NK-92 (cell line): Measurements from ENCODE around the gene SPON1.

Experiments
- DNase-seq: peaks from one replicate; lab custom pipeline; 2025; ENCODE audit not compliant: unreplicated experiment; lab: John Stamatoyannopoulos, UW

SPON1 gene

DNA sequence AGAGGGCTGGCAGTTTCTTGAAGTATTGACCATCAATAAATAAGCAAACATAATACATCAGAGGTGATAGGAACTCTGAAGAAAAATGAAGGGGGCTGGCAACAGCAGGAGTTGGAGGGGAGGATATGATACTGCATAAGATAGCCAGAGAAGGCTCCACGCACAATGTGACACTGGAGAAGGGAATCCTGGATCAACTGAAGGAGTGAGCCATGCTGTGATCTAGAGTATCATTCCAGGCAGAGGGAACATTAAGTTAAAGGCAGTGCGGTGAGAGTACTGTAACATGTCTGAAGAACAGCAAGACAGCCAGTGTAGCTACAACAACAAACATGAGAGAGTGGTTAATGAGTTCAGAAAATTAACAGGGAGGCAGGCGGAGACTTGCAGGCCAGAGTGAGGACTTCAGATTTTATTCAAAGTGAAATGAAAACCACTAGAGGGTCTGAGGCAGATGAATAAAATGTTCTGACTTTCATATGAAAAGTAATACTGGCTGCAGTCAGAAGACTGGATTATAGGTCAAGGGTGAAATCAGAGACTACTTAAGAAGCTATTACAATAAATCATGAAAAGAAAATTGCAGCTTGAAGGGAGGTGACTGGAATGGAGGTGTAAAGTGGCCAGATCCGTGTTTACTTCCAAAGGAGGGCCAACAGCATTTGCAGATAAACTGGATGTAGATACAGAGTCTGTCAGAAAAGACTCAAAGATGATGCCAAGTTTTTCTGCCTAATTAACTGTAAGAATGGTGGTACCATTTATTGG, 347.1 kb downstream of the SPON1 start:
- no peak for DNase-seq

DNA sequence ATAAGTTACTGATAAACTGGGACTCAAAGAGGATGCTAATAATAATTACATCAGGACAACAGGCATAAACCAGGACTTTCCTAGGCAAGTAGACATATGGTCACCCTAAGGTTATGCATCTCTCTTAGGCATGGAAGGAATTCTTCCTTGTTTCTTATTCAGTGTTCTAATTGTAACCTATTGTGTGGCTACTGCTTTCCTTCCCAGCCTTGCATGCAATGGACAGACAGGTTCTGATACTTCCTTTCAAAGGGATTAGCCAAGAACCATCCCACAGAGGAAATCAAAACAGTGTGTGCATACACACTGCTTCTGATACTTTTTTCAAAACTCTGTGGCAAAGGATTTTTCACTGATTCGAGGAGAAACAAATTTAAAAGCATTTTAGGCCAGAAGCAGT, 348.2 kb downstream of the SPON1 start:
- no peak for DNase-seq

DNA sequence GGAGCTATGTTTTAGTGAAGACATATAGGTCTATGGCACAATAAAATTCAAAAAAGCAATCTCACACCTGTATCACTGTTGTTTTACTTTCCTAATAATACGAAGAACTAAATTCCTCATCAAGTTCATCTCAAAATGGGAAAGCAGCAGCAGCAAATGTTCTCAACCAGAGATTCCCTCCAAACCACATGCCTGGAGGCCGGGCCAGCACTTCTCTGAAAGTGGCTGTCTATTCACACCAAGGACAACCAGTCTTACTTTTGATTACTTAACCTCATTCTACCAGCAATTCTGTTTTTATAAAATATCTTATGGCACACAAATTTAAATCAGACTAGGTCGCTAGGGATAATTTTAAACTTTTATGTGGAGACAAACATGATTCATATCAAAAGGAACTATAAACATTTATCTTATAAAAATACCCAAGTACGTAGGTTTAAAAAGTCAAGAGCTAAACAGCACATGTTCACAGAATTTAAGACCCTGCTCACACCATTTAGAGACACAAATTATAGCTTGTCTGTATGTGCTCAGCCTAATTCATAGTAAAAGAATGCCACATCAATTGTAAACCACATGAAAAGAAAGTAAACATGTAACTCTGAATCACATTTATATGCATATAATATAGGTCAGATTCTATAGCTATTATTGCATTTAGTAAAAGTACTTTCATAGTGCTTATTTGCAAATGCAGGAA, 350.4 kb downstream of the SPON1 start:
- DNase-seq: no peak

DNA sequence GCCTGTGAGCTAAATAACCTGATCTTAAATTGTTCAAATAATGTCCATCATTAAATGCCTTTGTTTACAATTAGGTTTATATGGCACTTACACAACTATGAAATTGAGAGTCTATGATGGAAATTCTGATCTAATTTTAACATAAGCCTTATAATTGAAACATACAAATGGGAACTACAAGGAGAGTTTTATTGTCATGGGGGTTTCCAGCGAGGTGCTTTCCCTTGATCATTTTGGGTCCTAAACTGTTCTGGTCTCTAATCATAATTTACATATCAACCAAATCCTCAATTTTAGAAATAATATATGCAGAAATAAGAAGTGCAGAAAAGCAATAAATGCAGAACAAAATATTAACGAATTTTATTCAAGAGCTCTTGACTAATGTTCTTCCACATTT, 351.6 kb downstream of the SPON1 start:
- DNase-seq: no peak

DNA sequence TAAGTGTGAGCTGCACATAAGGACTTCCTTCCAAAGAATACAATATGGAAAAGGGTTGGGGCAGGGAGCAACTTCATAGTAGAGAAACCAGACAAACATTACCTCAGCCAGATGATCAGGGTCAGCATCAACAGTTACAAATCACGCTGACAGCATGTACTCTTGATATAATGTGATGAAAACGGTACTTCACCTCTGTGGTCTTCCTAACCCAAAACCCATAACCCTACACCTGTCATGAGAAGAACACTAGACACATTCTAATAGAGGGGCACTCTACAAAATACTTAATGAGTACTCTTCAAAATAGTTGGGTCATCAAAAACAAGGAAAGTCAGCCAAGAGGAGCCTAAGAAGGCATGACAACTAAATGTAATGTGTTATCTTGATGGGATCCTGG, 352.6 kb downstream of the SPON1 start:
- DNase-seq: no peak
